AG09309 (cell line): ENCODE data around the gene TMEM151A.
A peak's percentile ranks its signal among the peaks of the same experiment; 100 is the strongest.

Experiments used
- DNase-seq: peaks from one replicate; pipeline ENCODE4 v3.0.0-alpha.2; 2010; ENCODE audit warnings: low read depth
- H3K4me3 ChIP-seq: 2 replicates; pipeline ENCODE4 v1.5.1; 2011; ENCODE audit warnings: mild to moderate bottlenecking, low read depth, low read length, moderate library complexity; ENCODE audit not compliant: control insufficient read depth
- CTCF ChIP-seq: IDR thresholded peaks from 2 replicates; pipeline ENCODE4 v1.5.1; 2011; ENCODE audit warnings: mild to moderate bottlenecking, low read depth, low read length, inconsistent platforms; ENCODE audit not compliant: insufficient read depth, control insufficient read depth; ENCODE audit errors: missing control alignments

Gene TMEM151A

GRCh38 chr11:66278363-66279091, 13.2 kb upstream of the TMEM151A start:
- no peak for DNase-seq
- peak overlapping the region; percentile 18; the same call in 1 of the 2 replicates for H3K4me3 ChIP-seq
- TF ChIP-seq CTCF, result no peak

- H3K4me3 ChIP-seq, result no peak overlapping the region
- no peak for TF ChIP-seq CTCF
- DNase-seq, result no peak
Measured at GRCh38 chr11:66279092-66279734, 12.5 kb upstream of the TMEM151A start.

GRCh38 chr11:66280428-66280827, 11.3 kb upstream of the TMEM151A start:
- DNase-seq, result no peak
- TF ChIP-seq CTCF, result no peak
- no peak overlapping the region for H3K4me3 ChIP-seq

- no peak for DNase-seq
- no peak for TF ChIP-seq CTCF
- H3K4me3 ChIP-seq, result no peak overlapping the region
Measured at GRCh38 chr11:66281001-66281400, 10.7 kb upstream of the TMEM151A start.

GRCh38 chr11:66281776-66282467, 9.8 kb upstream of the TMEM151A start:
- H3K4me3 ChIP-seq, result no peak overlapping the region
- TF ChIP-seq CTCF, result no peak
- no peak for DNase-seq

GRCh38 chr11:66282468-66283455, 8.9 kb upstream of the TMEM151A start:
- peak; percentile 98 for TF ChIP-seq CTCF
- peak; percentile 53 for DNase-seq
- H3K4me3 ChIP-seq, result no peak overlapping the region
